M059J (cell line): ENCODE data around the gene MICALL1. TPM values are rescaled to one million over a fixed set of nuclear protein-coding genes. Genes with fewer than 3 reads are reported as not detected.
A peak's percentile ranks its signal among the peaks of the same experiment; 100 is the strongest.

ENCODE experiments used
- DNase-seq: peaks from one replicate; pipeline ENCODE4 v3.0.0-alpha.2; 2012; ENCODE audit warnings: low read depth
- total RNA-seq: library from RNA; depleted of rRNA; stranded (reverse); fragments of >200 nt; shearing (Covaris generic); gene quantifications from 2 replicates; pipeline ENCODE4 v1.2.3, GENCODE V29; 2014; rRNA removed

MICALL1 gene
- 7.1 and 13.7 TPM in 2 replicates for total RNA-seq

GRCh38 chr22:37905534-37906363, at the start of gene MICALL1:
MICALL1 (plus strand) TSS chr22:37906297; CDS start chr22:37906423, 126 bp downstream.
- peak; percentile 70 for DNase-seq

GRCh38 chr22:37860796-37861421, 45.2 kb upstream of the MICALL1 start:
- no peak for DNase-seq

- DNase-seq, result no peak
Measured at GRCh38 chr22:37862570-37863325, 43.3 kb upstream of the MICALL1 start.

- no peak for DNase-seq
Measured at GRCh38 chr22:37865510-37865909, 40.6 kb upstream of the MICALL1 start.

GRCh38 chr22:37870273-37870672, 35.8 kb upstream of the MICALL1 start:
- no peak for DNase-seq

GRCh38 chr22:37880668-37881440, 25.2 kb upstream of the MICALL1 start:
- peak; percentile 14 for DNase-seq

- DNase-seq, result no peak
Measured at GRCh38 chr22:37884420-37884819, 21.7 kb upstream of the MICALL1 start.

- DNase-seq, result peak; percentile 36
Measured at GRCh38 chr22:37887584-37888378, 18.3 kb upstream of the MICALL1 start.

GRCh38 chr22:37891926-37892325, 14.2 kb upstream of the MICALL1 start:
- no peak for DNase-seq

- no peak for DNase-seq
Measured at GRCh38 chr22:37892566-37893335, 13.3 kb upstream of the MICALL1 start.

- DNase-seq, result no peak
Measured at GRCh38 chr22:37893583-37893983, 12.5 kb upstream of the MICALL1 start.

- no peak for DNase-seq
Measured at GRCh38 chr22:37894939-37895670, 11.0 kb upstream of the MICALL1 start.

GRCh38 chr22:37896181-37896592, 9.9 kb upstream of the MICALL1 start:
- DNase-seq, result no peak

GRCh38 chr22:37896939-37897338, 9.2 kb upstream of the MICALL1 start:
- no peak for DNase-seq

GRCh38 chr22:37897807-37898206, 8.3 kb upstream of the MICALL1 start:
- DNase-seq, result no peak

- peak; percentile 62 for DNase-seq
Measured at GRCh38 chr22:37898441-37899181, 7.5 kb upstream of the MICALL1 start.

GRCh38 chr22:37904572-37905533, 1.2 kb upstream of the MICALL1 start:
- DNase-seq, result peak; percentile 93
